Stimulated activated CD8-positive, alpha-beta memory T cell treated with anti-CD3 and anti-CD28 coated beads, Interleukin-7, amount 100 ng/mL, for 48 hours (primary cell): ENCODE data around the gene NKAIN2.

Experiments used
- DNase-seq, 2 donors: peaks; one replicate each; pipeline ENCODE4 v3.0.0-alpha.2; 2020; ENCODE audit warnings: low read depth in 1 of 2; ENCODE audit errors: extremely low read depth in 1 of 2

Gene NKAIN2

GRCh38 chr6:124792386-124792785 is 988.7 kb downstream of the NKAIN2 start:
- DNase-seq = no peak

- no peak for DNase-seq
Measured at GRCh38 chr6:124793398-124793797, 989.7 kb downstream of the NKAIN2 start.

GRCh38 chr6:124795643-124796463 is 992.2 kb downstream of the NKAIN2 start:
- DNase-seq = no peak

- no peak for DNase-seq
Measured at GRCh38 chr6:124796464-124796970, 992.9 kb downstream of the NKAIN2 start.

GRCh38 chr6:124797224-124797623 is 993.6 kb downstream of the NKAIN2 start:
- no peak for DNase-seq

- no peak for DNase-seq
Measured at GRCh38 chr6:124798942-124799496, 995.4 kb downstream of the NKAIN2 start.

- DNase-seq = no peak
Measured at GRCh38 chr6:124799638-124800037, 996.0 kb downstream of the NKAIN2 start.

- no peak for DNase-seq
Measured at GRCh38 chr6:124800222-124800621, 996.6 kb downstream of the NKAIN2 start.

- DNase-seq = no peak
Measured at GRCh38 chr6:124812067-124812466, 1008.4 kb downstream of the NKAIN2 start.

- no peak for DNase-seq
Measured at GRCh38 chr6:124819346-124819745, 1015.7 kb downstream of the NKAIN2 start.

GRCh38 chr6:124822204-124822613 is 1018.5 kb downstream of the NKAIN2 start:
- no peak for DNase-seq

- no peak for DNase-seq
Measured at GRCh38 chr6:124822721-124823120, 1019.1 kb downstream of the NKAIN2 start.

- no peak for DNase-seq
Measured at GRCh38 chr6:124823240-124824111, 1019.8 kb downstream of the NKAIN2 start.

GRCh38 chr6:124825564-124825963 is 1021.9 kb downstream of the NKAIN2 start:
- no peak for DNase-seq

- no peak for DNase-seq
Measured at GRCh38 chr6:124829822-124830221, 1026.2 kb downstream of the NKAIN2 start.

GRCh38 chr6:124830506-124830905 is 1026.8 kb downstream of the NKAIN2 start:
- no peak for DNase-seq

- no peak for DNase-seq
Measured at GRCh38 chr6:124854338-124854922, 1050.8 kb downstream of the NKAIN2 start.

GRCh38 chr6:124857746-124858145 is 1054.1 kb downstream of the NKAIN2 start:
- DNase-seq = no peak

GRCh38 chr6:124858564-124858963 is 1054.9 kb downstream of the NKAIN2 start:
- no peak for DNase-seq

GRCh38 chr6:124859366-124859765 is 1055.7 kb downstream of the NKAIN2 start:
- DNase-seq = no peak

GRCh38 chr6:124866040-124866439 is 1062.4 kb downstream of the NKAIN2 start:
- no peak for DNase-seq
